DOHH2 (cell line): Measurements from ENCODE around the gene STARD9.

Source experiments
- H3F3A ChIP-seq: fragments of 200-600 bp; sonication (generic), shearing (Covaris generic); 2 replicates; pipeline ENCODE4 v1.6.0; 2016; ENCODE audit warnings: antibody characterized with exemption, mild to moderate bottlenecking; ENCODE audit not compliant: control insufficient read depth, insufficient read depth
- H3K27ac ChIP-seq: fragments of 200-600 bp; sonication (generic); 2 replicates; pipeline ENCODE4 v1.5.1; 2014; ENCODE audit warnings: low read depth, mild to moderate bottlenecking, low read length, moderate library complexity
- H3K27me3 ChIP-seq: fragments of 200-600 bp; sonication (generic); 2 replicates; pipeline ENCODE4 v1.6.1; 2014; ENCODE audit warnings: mild to moderate bottlenecking, low read length, mixed read lengths; ENCODE audit not compliant: control insufficient read depth
- H3K36me3 ChIP-seq: fragments of 200-600 bp; sonication (generic); 2 replicates; pipeline ENCODE4 v1.6.1; 2014; ENCODE audit warnings: mild to moderate bottlenecking, low read length, moderate library complexity, mixed read lengths; ENCODE audit not compliant: control insufficient read depth
- H3K4me1 ChIP-seq: fragments of 200-600 bp; sonication (generic); 2 replicates; pipeline ENCODE4 v1.6.1; 2014; ENCODE audit warnings: mild to moderate bottlenecking, low read length, mixed read lengths; ENCODE audit not compliant: control insufficient read depth
- H3K4me2 ChIP-seq: fragments of 200-600 bp; sonication (generic); 2 replicates; pipeline ENCODE4 v1.6.0; 2014; ENCODE audit warnings: mild to moderate bottlenecking, low read length, moderate library complexity
- H3K4me3 ChIP-seq: fragments of 200-600 bp; sonication (generic); 2 replicates; pipeline ENCODE4 v1.5.1; 2014; ENCODE audit warnings: mild to moderate bottlenecking, low read length, mixed read lengths
- H3K79me2 ChIP-seq: fragments of 200-600 bp; sonication (generic); 2 replicates; pipeline ENCODE4 v1.6.1; 2014; ENCODE audit warnings: mild to moderate bottlenecking, low read length, mixed read lengths; ENCODE audit not compliant: control insufficient read depth
- H3K9me2 ChIP-seq: fragments of 200-600 bp; sonication (generic); replicated peaks from 2 replicates; pipeline ENCODE4 v1.6.1; 2014; ENCODE audit warnings: mild to moderate bottlenecking, low read length, mixed read lengths; ENCODE audit not compliant: control insufficient read depth
- H3K9me3 ChIP-seq: fragments of 200-600 bp; sonication (generic); 2 replicates; pipeline ENCODE4 v1.6.1; 2014; ENCODE audit warnings: antibody characterized with exemption, low read length, mixed read lengths; ENCODE audit not compliant: control insufficient read depth, insufficient read depth
- H4K20me1 ChIP-seq: fragments of 200-600 bp; sonication (generic); 2 replicates; pipeline ENCODE4 v1.6.0; 2014; ENCODE audit warnings: low read depth, mild to moderate bottlenecking, antibody characterized with exemption, low read length, moderate library complexity; ENCODE audit not compliant: control insufficient read depth, insufficient read depth
- EZH2phosphoT487 ChIP-seq: fragments of 200-600 bp; sonication (generic); IDR thresholded peaks from 2 replicates; pipeline ENCODE4 v1.6.1; 2017; ENCODE audit warnings: borderline replicate concordance, mild to moderate bottlenecking, antibody characterized with exemption, low read length, moderate library complexity, mixed read lengths
- TF ChIP-seq, protein P1 (sequence below): fragments of 200-600 bp; sonication (generic); IDR thresholded peaks from one replicate; pipeline ENCODE4 v1.5.1; 2014; ENCODE audit warnings: antibody characterized with exemption, mild to moderate bottlenecking, low read depth, low read length; ENCODE audit not compliant: poor library complexity, severe bottlenecking

The STARD9 gene

DNA sequence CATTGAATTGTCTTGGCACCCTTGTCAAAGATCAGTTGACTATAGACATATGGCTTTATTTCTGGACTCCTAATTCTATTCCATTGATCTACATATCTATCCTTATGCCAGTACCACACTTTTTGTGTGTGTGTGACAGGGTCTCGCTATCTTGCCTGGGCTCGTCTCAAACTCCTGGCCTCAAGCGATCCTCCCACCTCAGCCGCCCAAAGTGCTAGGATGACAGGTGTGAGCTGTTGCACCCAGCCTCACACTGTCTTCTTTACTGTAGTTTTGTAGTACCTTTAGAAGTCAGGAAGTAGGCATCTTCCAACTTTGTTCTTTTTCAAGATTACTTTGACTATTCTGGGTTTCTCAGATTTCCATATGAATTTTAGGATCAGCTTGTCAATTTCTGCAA, 137.2 kb downstream of the STARD9 start:
- H3K4me2 ChIP-seq: no peak overlapping the region
- H3K27me3 ChIP-seq: no peaks in the 10 kb centered on the region
- no peak overlapping the region for H3K27ac ChIP-seq
- no peaks in the 10 kb centered on the region for H3K4me1 ChIP-seq
- H3K9me2 ChIP-seq: no peaks in the 10 kb centered on the region
- TF ChIP-seq, protein P1, sequence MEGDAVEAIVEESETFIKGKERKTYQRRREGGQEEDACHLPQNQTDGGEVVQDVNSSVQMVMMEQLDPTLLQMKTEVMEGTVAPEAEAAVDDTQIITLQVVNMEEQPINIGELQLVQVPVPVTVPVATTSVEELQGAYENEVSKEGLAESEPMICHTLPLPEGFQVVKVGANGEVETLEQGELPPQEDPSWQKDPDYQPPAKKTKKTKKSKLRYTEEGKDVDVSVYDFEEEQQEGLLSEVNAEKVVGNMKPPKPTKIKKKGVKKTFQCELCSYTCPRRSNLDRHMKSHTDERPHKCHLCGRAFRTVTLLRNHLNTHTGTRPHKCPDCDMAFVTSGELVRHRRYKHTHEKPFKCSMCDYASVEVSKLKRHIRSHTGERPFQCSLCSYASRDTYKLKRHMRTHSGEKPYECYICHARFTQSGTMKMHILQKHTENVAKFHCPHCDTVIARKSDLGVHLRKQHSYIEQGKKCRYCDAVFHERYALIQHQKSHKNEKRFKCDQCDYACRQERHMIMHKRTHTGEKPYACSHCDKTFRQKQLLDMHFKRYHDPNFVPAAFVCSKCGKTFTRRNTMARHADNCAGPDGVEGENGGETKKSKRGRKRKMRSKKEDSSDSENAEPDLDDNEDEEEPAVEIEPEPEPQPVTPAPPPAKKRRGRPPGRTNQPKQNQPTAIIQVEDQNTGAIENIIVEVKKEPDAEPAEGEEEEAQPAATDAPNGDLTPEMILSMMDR: no peak
- no peaks in the 10 kb centered on the region for H3K9me3 ChIP-seq
- no peaks in the 10 kb centered on the region for H3K36me3 ChIP-seq
- H3F3A ChIP-seq: no peaks in the 10 kb centered on the region
- no peaks in the 10 kb centered on the region for H3K79me2 ChIP-seq
- H3K4me3 ChIP-seq: no peak overlapping the region
- no peaks in the 10 kb centered on the region for H4K20me1 ChIP-seq

DNA sequence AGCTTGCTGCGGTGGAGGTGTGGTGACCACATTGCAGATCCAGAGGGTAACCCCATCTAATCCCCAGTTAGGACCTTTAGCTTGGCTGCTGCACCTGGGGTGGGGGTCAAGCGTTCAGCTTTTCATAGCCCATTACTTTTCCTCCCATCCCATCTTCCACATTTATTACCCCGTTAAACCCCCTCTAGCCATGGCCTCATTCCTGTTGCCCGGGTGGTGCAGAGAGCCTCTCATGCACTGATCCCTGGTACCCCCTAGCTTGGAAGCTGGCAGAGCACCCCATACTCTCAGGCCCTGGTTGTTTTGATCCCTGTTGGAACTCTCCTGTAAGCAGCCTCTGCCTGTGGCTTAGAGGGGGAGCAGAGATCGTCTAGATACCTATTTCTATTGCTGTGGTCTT, 140.7 kb downstream of the STARD9 start:
- H3K9me2 ChIP-seq: no peaks in the 10 kb centered on the region
- no peak overlapping the region for H3K27ac ChIP-seq
- TF ChIP-seq, protein P1: no peak
- no peak for TF ChIP-seq EZH2phosphoT487
- no peak overlapping the region for H3K4me2 ChIP-seq
- H3K4me3 ChIP-seq: no peak overlapping the region
- no peaks in the 10 kb centered on the region for H3K27me3 ChIP-seq
- no peaks in the 10 kb centered on the region for H3K4me1 ChIP-seq
- H3K36me3 ChIP-seq: peaks cover 6% of the 10 kb centered on the region; the same call in 1 of the 2 replicates
- no peaks in the 10 kb centered on the region for H3K79me2 ChIP-seq
- no peaks in the 10 kb centered on the region for H3F3A ChIP-seq
- H3K9me3 ChIP-seq: no peaks in the 10 kb centered on the region
- no peaks in the 10 kb centered on the region for H4K20me1 ChIP-seq

DNA sequence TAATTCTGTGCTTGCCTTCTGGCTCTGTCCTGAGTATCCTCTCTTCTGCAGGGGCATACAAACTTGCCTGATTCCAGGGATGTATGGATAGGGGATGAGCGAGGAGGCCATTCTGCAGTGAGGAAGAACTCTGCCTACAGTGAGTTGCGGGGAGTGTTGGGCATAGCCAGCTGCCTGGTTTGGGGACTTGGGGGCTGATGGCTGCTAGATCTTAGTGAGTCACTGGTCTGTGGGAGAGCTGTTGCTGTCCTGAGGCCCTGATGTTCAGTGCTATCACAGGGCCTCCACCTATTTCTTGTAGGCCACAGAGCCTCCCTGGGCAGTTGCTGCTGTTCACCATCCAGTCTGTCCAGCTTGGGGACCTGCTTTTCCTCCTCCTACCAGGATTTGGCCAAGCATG, 141.2 kb downstream of the STARD9 start:
- Histone ChIP-seq H3K27ac (no peak overlapping the region), H4K20me1 (no peaks in the 10 kb centered on the region), H3K27me3 (no peaks in the 10 kb centered on the region), H3F3A (no peaks in the 10 kb centered on the region), H3K9me3 (no peaks in the 10 kb centered on the region), H3K9me2 (no peaks in the 10 kb centered on the region), H3K79me2 (no peaks in the 10 kb centered on the region), H3K4me1 (no peaks in the 10 kb centered on the region), H3K4me2 (no peak overlapping the region), H3K36me3 (peaks cover 6% of the 10 kb centered on the region; the same call in 1 of the 2 replicates), H3K4me3 (no peak overlapping the region)
- TF ChIP-seq, protein P1: no peak
- TF ChIP-seq EZH2phosphoT487: no peak

DNA sequence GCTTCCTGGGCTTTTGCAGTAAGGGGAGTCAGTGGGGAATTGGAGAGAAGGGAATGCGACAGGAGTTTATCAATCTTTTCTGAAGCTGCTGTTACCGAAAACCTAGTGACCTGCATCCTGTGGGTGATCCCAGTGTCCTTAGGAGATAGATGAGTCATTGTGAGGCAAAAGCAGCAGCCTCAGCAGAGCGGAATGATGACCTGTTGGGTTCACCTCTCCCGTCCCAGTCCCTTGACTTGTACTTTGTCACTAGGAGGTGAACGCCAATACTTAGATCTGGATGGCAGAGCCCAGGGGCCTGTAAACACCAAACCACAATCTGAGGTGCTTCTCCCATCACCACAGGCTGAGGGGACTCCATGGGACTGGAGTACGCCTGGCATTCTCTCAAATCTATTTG, 143.6 kb downstream of the STARD9 start:
- H3K9me2 ChIP-seq: no peaks in the 10 kb centered on the region
- no peaks in the 10 kb centered on the region for H3K4me1 ChIP-seq
- no peaks in the 10 kb centered on the region for H3F3A ChIP-seq
- no peaks in the 10 kb centered on the region for H4K20me1 ChIP-seq
- H3K36me3 ChIP-seq: peaks cover 16% of the 10 kb centered on the region
- H3K4me2 ChIP-seq: no peak overlapping the region
- no peaks in the 10 kb centered on the region for H3K27me3 ChIP-seq
- TF ChIP-seq EZH2phosphoT487: no peak
- TF ChIP-seq, protein P1: no peak
- H3K79me2 ChIP-seq: no peaks in the 10 kb centered on the region
- H3K4me3 ChIP-seq: no peak overlapping the region
- H3K27ac ChIP-seq: no peak overlapping the region
- no peaks in the 10 kb centered on the region for H3K9me3 ChIP-seq
